ENCODE data around the gene JAK2. TPM values are rescaled to one million over a fixed set of nuclear protein-coding genes. Genes with fewer than 3 reads are reported as not detected.

The JAK2 gene
- polyA plus RNA-seq, 1 of the 3 experiments (the other 2 are of a cell fraction), result 1.3 TPM

GRCh38 chr9:4997196-4997595 lies 12.1 kb downstream of the JAK2 start:
- DNase-seq, result no peak
- H3K79me2 ChIP-seq (ENCODE audit: insufficient read depth), result peaks cover 77% of the 10 kb centered on the region
- 0 out of 2 replicates have a peak, but pooled peaks cover 2% of the 10 kb centered on the region for H3K9me3 ChIP-seq
- no peak overlapping the region for H2AFZ ChIP-seq (ENCODE audit: low read depth)
- no peak overlapping the region for H3K27ac ChIP-seq (ENCODE audit: low read depth in 2 of 2, low read length in 1 of 2)
- no peak for TF ChIP-seq MEF2A (IDR thresholded peaks at IDR 0.05; ENCODE audit: borderline replicate concordance, low read depth)
- no peak for TF ChIP-seq EZH2phosphoT487 (IDR thresholded peaks at IDR 0.05; ENCODE audit: borderline replicate concordance, low read depth)
- no peak for TF ChIP-seq SMC3 (IDR thresholded peaks at IDR 0.05; ENCODE audit: low read depth, low read length)
- TF ChIP-seq TAF1 (IDR thresholded peaks at IDR 0.05; ENCODE audit: borderline replicate concordance, low read depth, low read length), result no peak
- TF ChIP-seq CHD2 (IDR thresholded peaks at IDR 0.05; ENCODE audit: low read length, partially characterized antibody), result no peak
- no peak for TF ChIP-seq EP300 (IDR thresholded peaks at IDR 0.05; ENCODE audit: borderline replicate concordance in 1 of 2, low read depth in 1 of 2, low read length in 1 of 2)
- TF ChIP-seq POLR2AphosphoS5 (IDR thresholded peaks at IDR 0.05; ENCODE audit: low read depth, low read length), result no peak
- no peak for TF ChIP-seq SIN3A (IDR thresholded peaks at IDR 0.05; ENCODE audit: borderline replicate concordance, low read depth, low read length)
- TF ChIP-seq NRF1 (IDR thresholded peaks at IDR 0.05; ENCODE audit: low read depth, low read length), result no peak
- TF ChIP-seq TCF12 (IDR thresholded peaks at IDR 0.05), result no peak
- no peak for TF ChIP-seq RCOR1 (IDR thresholded peaks at IDR 0.05; ENCODE audit: low read length)
- no peaks in the 10 kb centered on the region for H3F3A ChIP-seq (replicated peaks; ENCODE audit: insufficient read depth)
- H4K20me1 ChIP-seq (ENCODE audit: insufficient read depth), result no peaks in the 10 kb centered on the region
- no peak overlapping the region for H3K4me2 ChIP-seq
- H3K4me3 ChIP-seq (ENCODE audit: low read depth in 2 of 2, low read length in 1 of 2), result no peak overlapping the region
- H3K27me3 ChIP-seq (ENCODE audit: insufficient read depth), result no peaks in the 10 kb centered on the region
- peaks cover 5 to 45% of the 10 kb centered on the region in 2 experiments for H3K36me3 ChIP-seq (replicated peaks in 1 of 2; ENCODE audit: control insufficient read depth in 1 of 2, insufficient read depth in 2 of 2, low read length in 1 of 2)
- H3K4me1 ChIP-seq (ENCODE audit: control insufficient read depth in 1 of 2, insufficient read depth in 2 of 2, low read depth in 1 of 2, low read length in 1 of 2), result no peaks in the 10 kb centered on the region
- no peak overlapping the region for H3K9ac ChIP-seq
- no peaks in the 10 kb centered on the region for H3K9me2 ChIP-seq
- ChIA-PET POLR2A (interaction anchor here (0.9 kb wide), 1 partner anchor 11 kb away, joined by 3 read pairs; no protein-coding TSS in a partner anchor), CTCF (interaction anchor here (1.3 to 2.3 kb wide), 3 partner anchors 9 to 237 kb away, joined by 3 to 9 read pairs (median 8); no protein-coding TSS in a partner anchor)
- 77% methylated on average over 3 of the region's 3 CpGs for WGBS (ENCODE audit: low lambda C conversion rate)

DNA sequence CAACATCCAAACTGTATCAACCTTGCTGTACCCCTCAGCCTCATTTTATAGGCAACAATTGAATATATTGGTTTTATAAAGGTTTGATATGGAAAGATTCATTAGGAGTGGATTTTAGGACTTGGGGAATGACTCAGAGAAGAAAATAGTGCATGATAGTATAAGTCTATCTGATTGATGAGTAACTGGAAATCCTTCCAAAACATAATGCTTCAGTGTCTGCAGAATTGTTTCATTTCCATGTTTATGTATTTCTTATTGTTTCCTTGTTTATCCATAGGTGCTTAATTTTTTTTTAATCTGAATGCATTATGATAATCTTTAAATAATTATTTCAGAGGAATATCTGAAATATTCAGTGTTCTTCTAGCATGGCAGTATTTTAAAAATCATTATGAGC lies 12.6 kb downstream of the JAK2 start:
- H3K9me2 ChIP-seq, result no peaks in the 10 kb centered on the region
- TF ChIP-seq RXRA (IDR thresholded peaks at IDR 0.05; ENCODE audit: borderline replicate concordance, low read depth), result no peak
- no peak for TF ChIP-seq NRF1 (IDR thresholded peaks at IDR 0.05; ENCODE audit: low read depth, low read length)
- no peak for TF ChIP-seq FOSL2 (IDR thresholded peaks at IDR 0.05; ENCODE audit: borderline replicate concordance, low read depth)
- no peak for TF ChIP-seq CTCF (IDR thresholded peaks at IDR 0.05)
- TF ChIP-seq, protein P1, sequence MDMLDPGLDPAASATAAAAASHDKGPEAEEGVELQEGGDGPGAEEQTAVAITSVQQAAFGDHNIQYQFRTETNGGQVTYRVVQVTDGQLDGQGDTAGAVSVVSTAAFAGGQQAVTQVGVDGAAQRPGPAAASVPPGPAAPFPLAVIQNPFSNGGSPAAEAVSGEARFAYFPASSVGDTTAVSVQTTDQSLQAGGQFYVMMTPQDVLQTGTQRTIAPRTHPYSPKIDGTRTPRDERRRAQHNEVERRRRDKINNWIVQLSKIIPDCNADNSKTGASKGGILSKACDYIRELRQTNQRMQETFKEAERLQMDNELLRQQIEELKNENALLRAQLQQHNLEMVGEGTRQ (IDR thresholded peaks at IDR 0.05; ENCODE audit: borderline replicate concordance, low read depth, low read length), result no peak
- TF ChIP-seq RFX5 (IDR thresholded peaks at IDR 0.05; ENCODE audit: low read length), result no peak
- TF ChIP-seq REST (IDR thresholded peaks at IDR 0.05; ENCODE audit: low read depth, low read length), result no peak
- TF ChIP-seq FOXM1 (IDR thresholded peaks at IDR 0.05; ENCODE audit: low read depth), result no peak
- TF ChIP-seq, protein P2, sequence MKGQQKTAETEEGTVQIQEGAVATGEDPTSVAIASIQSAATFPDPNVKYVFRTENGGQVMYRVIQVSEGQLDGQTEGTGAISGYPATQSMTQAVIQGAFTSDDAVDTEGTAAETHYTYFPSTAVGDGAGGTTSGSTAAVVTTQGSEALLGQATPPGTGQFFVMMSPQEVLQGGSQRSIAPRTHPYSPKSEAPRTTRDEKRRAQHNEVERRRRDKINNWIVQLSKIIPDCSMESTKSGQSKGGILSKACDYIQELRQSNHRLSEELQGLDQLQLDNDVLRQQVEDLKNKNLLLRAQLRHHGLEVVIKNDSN (IDR thresholded peaks at IDR 0.05; ENCODE audit: borderline replicate concordance, low read depth), result no peak
- H3K27me3 ChIP-seq (ENCODE audit: insufficient read depth), result no peaks in the 10 kb centered on the region
- H3K27ac ChIP-seq (ENCODE audit: low read depth in 2 of 2, low read length in 1 of 2), result no peak overlapping the region
- H3K9ac ChIP-seq, result no peak overlapping the region
- ChIA-PET CTCF (interaction anchor here (1.3 to 2.3 kb wide), 3 partner anchors 10 to 238 kb away, joined by 3 to 9 read pairs (median 8); no protein-coding TSS in a partner anchor), POLR2A (interaction anchor here (0.9 kb wide), 1 partner anchor 12 kb away, joined by 3 read pairs; no protein-coding TSS in a partner anchor)
- peaks cover 2 to 41% of the 10 kb centered on the region in 2 experiments for H3K36me3 ChIP-seq (replicated peaks in 1 of 2; ENCODE audit: control insufficient read depth in 1 of 2, insufficient read depth in 2 of 2, low read length in 1 of 2)
- 0 out of 2 replicates have a peak, but pooled peaks cover 2% of the 10 kb centered on the region for H3K9me3 ChIP-seq
- H3K4me1 ChIP-seq (ENCODE audit: control insufficient read depth in 1 of 2, insufficient read depth in 2 of 2, low read depth in 1 of 2, low read length in 1 of 2), result no peaks in the 10 kb centered on the region
- no peaks in the 10 kb centered on the region for H4K20me1 ChIP-seq (ENCODE audit: insufficient read depth)
- no peak for DNase-seq
- no peaks in the 10 kb centered on the region for H3F3A ChIP-seq (replicated peaks; ENCODE audit: insufficient read depth)
- no peak overlapping the region for H3K4me2 ChIP-seq
- peaks cover 73% of the 10 kb centered on the region for H3K79me2 ChIP-seq (ENCODE audit: insufficient read depth)
- no peak overlapping the region for H3K4me3 ChIP-seq (ENCODE audit: low read depth in 2 of 2, low read length in 1 of 2)
- H2AFZ ChIP-seq (ENCODE audit: low read depth), result no peak overlapping the region
